ENCODE results near the gene CTXND2. TPM values are rescaled to one million over a fixed set of nuclear protein-coding genes. Genes with fewer than 3 reads are reported as not detected.
"Not testable (repeated sequence)": the region's sequence is repeated elsewhere in the genome, so short reads cannot be mapped to it uniquely, and the experiment has no call there.

The CTXND2 gene
- total RNA-seq, 1 experiment from 2014 or later = not detected

- H3K4me3 ChIP-seq (replicated peaks in 1 of 2; ENCODE audit: low read depth in 1 of 2, low read length in 2 of 2); H3K9me3 ChIP-seq (ENCODE audit: control insufficient read depth in 1 of 2, insufficient read depth in 1 of 2, low read depth in 1 of 2, low read length in 2 of 2); H3K27me3 ChIP-seq (ENCODE audit: insufficient read depth, low read length); H3K9me2 ChIP-seq (ENCODE audit: insufficient read depth); H3K9ac ChIP-seq (ENCODE audit: low read length); DNase-seq (ENCODE audit: low read depth, low spot score); POLR2A ChIA-PET; ATAC-seq; RAD21 ChIA-PET (ENCODE audit: low non-redundant PET in 1 of 2, low total read pairs in 2 of 2, uncharacterized antibody in 2 of 2, unreplicated experiment in 2 of 2); BruUV-seq (replicated peaks); H4K20me1 ChIP-seq (ENCODE audit: insufficient read depth); CTCF ChIA-PET; H3K27ac ChIP-seq (ENCODE audit: low read depth, low read length); H2AFZ ChIP-seq (ENCODE audit: low read depth, low read length, poor library complexity, severe bottlenecking); H3K4me2 ChIP-seq (ENCODE audit: low read length): not testable (repeated sequence)
- Histone ChIP-seq H3K79me2 (ENCODE audit: insufficient read depth, low read length) (peaks cover 46% of the 10 kb centered on the region), H3K4me1 (ENCODE audit: control insufficient read depth in 1 of 2, insufficient read depth in 2 of 2, low read length in 2 of 2) (peaks cover 6 to 16% of the 10 kb centered on the region in 2 experiments), H3K36me3 (ENCODE audit: control insufficient read depth in 1 of 2, insufficient read depth in 2 of 2, low read length in 2 of 2) (peaks cover 21 to 39% of the 10 kb centered on the region in 2 experiments)
- intact Hi-C loops (cut with micrococcal nuclease) = loop anchor here (5.0 to 10.0 kb wide), 2 partner anchors 49 to 304 kb away; partner anchors contain the start of gene ENSA
Observed at GRCh38 chr1:150928775-150929174, 41.8 kb downstream of the CTXND2 start.

GRCh38 chr1:150931773-150932172 is 44.8 kb downstream of the CTXND2 start:
- H3K36me3 ChIP-seq (ENCODE audit: control insufficient read depth in 1 of 2, insufficient read depth in 2 of 2, low read length in 2 of 2) = peaks cover 31 to 39% of the 10 kb centered on the region in 2 experiments
- ChIA-PET RAD21 (ENCODE audit: low non-redundant PET in 1 of 2, low total read pairs in 2 of 2, uncharacterized antibody in 2 of 2, unreplicated experiment in 2 of 2) (no interaction called here), POLR2A (no interaction called here), CTCF (no interaction called here)
- H3K27me3 ChIP-seq (ENCODE audit: insufficient read depth, low read length) = no peaks in the 10 kb centered on the region
- intact Hi-C loops (cut with micrococcal nuclease) = no loop called here
- ATAC-seq (no peak), DNase-seq (ENCODE audit: low read depth, low spot score) (no peak)
- H3K9me3 ChIP-seq (ENCODE audit: control insufficient read depth in 1 of 2, insufficient read depth in 1 of 2, low read depth in 1 of 2, low read length in 2 of 2) = peaks cover 0 to 5% of the 10 kb centered on the region in 2 experiments; a peak in 2 of 4 replicates
- BruUV-seq (replicated peaks) = no TSS peak
- H3K4me2 ChIP-seq (ENCODE audit: low read length) = no peak overlapping the region
- no peak overlapping the region for H3K4me3 ChIP-seq (replicated peaks in 1 of 2; ENCODE audit: low read depth in 1 of 2, low read length in 2 of 2)
- no peaks in the 10 kb centered on the region for H4K20me1 ChIP-seq (ENCODE audit: insufficient read depth)
- TF ChIP-seq CBX3 (IDR thresholded peaks at IDR 0.05; ENCODE audit: low read depth) = 0 out of 2 replicates have a peak, but pooled peaks have one; percentile 20
- no peak for TF ChIP-seq EGR1 (IDR thresholded peaks at IDR 0.05; ENCODE audit: low read depth)
- H3K27ac ChIP-seq (ENCODE audit: low read depth, low read length) = no peak overlapping the region
- no peaks in the 10 kb centered on the region for H3K9me2 ChIP-seq (ENCODE audit: insufficient read depth)
- H2AFZ ChIP-seq (ENCODE audit: low read depth, low read length, poor library complexity, severe bottlenecking) = no peak overlapping the region
- no peak overlapping the region for H3K9ac ChIP-seq (ENCODE audit: low read length)
- peaks cover 64% of the 10 kb centered on the region for H3K79me2 ChIP-seq (ENCODE audit: insufficient read depth, low read length)
- H3K4me1 ChIP-seq (ENCODE audit: control insufficient read depth in 1 of 2, insufficient read depth in 2 of 2, low read length in 2 of 2) = peaks cover 6 to 9% of the 10 kb centered on the region in 2 experiments

GRCh38 chr1:150944856-150945255 is 57.9 kb downstream of the CTXND2 start:
- Histone ChIP-seq H3K27me3 (ENCODE audit: insufficient read depth, low read length) (no peaks in the 10 kb centered on the region), H2AFZ (ENCODE audit: low read depth, low read length, poor library complexity, severe bottlenecking) (no peak overlapping the region), H4K20me1 (ENCODE audit: insufficient read depth) (no peaks in the 10 kb centered on the region), H3K27ac (ENCODE audit: low read depth, low read length) (no peak overlapping the region), H3K79me2 (ENCODE audit: insufficient read depth, low read length) (no peaks in the 10 kb centered on the region), H3K4me2 (ENCODE audit: low read length) (no peak overlapping the region), H3K4me3 (replicated peaks in 1 of 2; ENCODE audit: low read depth in 1 of 2, low read length in 2 of 2) (no peak overlapping the region), H3K9me3 (ENCODE audit: control insufficient read depth in 1 of 2, insufficient read depth in 1 of 2, low read depth in 1 of 2, low read length in 2 of 2) (no peaks in the 10 kb centered on the region), H3K4me1 (ENCODE audit: control insufficient read depth in 1 of 2, insufficient read depth in 2 of 2, low read length in 2 of 2) (no peaks in the 10 kb centered on the region), H3K9ac (ENCODE audit: low read length) (no peak overlapping the region), H3K36me3 (ENCODE audit: control insufficient read depth in 1 of 2, insufficient read depth in 2 of 2, low read length in 2 of 2) (peaks cover 53 to 55% of the 10 kb centered on the region in 2 experiments), H3K9me2 (ENCODE audit: insufficient read depth) (no peaks in the 10 kb centered on the region)
- ChIA-PET RAD21 (ENCODE audit: low non-redundant PET in 1 of 2, low total read pairs in 2 of 2, uncharacterized antibody in 2 of 2, unreplicated experiment in 2 of 2) (no interaction called here), CTCF (no interaction called here), POLR2A (no interaction called here)
- no peak for ATAC-seq
- no peak for DNase-seq (ENCODE audit: low read depth, low spot score)
- intact Hi-C loops (cut with micrococcal nuclease) = no loop called here
- no TSS peak for BruUV-seq (replicated peaks)
- no peak for TF ChIP-seq SP1 (IDR thresholded peaks at IDR 0.05; ENCODE audit: low read depth)
- no peak for TF ChIP-seq FOSL1 (IDR thresholded peaks at IDR 0.05; ENCODE audit: low read depth)
- TF ChIP-seq YY1 (IDR thresholded peaks at IDR 0.05; ENCODE audit: extremely low read depth, insufficient replicate concordance, low read depth, low read length) = no peak
- TF ChIP-seq CBX3 (IDR thresholded peaks at IDR 0.05; ENCODE audit: low read depth) = no peak
- no peak for TF ChIP-seq EZH2phosphoT487 (IDR thresholded peaks at IDR 0.05; ENCODE audit: borderline replicate concordance)
- no peak for TF ChIP-seq ZNF274 (IDR thresholded peaks at IDR 0.05; ENCODE audit: low read depth, low read length)
- no peak for TF ChIP-seq EGR1 (IDR thresholded peaks at IDR 0.05; ENCODE audit: low read depth)
- TF ChIP-seq EZH2 (IDR thresholded peaks at IDR 0.05) = no peak
